22Rv1 (cell line): ENCODE measurements around the gene DOCK11.

Experiments
- ZFX ChIP-seq: fragments of 450-650 bp; IDR thresholded peaks from 2 replicates; pipeline ENCODE4 v1.6.1; 2017; ENCODE audit warnings: antibody characterized with exemption, borderline replicate concordance
- TF ChIP-seq, protein P1 (sequence below): fragments of 450-650 bp; IDR thresholded peaks from 2 replicates; pipeline ENCODE4 v1.5.1; 2017; ENCODE audit warnings: mild to moderate bottlenecking

DNA sequence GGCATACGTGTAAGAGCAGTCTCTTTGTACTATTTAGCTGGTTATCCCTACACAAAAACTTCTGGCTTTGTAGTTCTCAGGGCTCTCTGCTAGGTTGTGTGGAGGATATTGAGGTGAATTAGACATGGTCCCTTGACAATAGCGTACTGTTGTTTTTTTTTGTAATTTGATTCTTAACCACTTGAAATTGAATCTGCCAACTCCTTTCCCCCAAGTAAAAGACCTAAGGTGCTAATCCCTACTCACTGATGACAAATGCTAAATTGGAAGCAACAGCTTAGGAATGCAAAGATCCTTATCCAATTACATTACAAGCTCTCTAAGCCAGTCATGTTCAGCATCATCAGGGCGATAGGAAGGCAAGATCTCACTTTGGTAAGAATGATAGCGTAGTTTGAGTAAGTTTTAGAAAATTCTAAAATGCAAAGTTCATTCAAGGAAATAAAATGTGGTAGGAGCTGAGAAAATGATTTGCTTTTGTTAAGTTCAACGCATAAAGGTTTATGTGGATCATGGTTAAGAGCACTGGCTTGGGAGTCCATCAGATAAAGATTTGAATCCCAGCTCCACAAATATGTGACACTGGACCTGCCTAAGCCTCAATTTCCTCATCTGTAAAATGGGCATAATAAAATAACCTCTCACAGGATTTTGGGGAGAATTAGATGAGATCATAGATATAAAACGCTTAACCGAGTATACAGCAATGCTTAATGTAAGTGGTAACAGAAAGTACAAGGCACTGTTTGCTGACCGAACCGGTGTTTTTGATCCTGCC lies 39.3 kb downstream of the DOCK11 start:
- TF ChIP-seq, protein P1, sequence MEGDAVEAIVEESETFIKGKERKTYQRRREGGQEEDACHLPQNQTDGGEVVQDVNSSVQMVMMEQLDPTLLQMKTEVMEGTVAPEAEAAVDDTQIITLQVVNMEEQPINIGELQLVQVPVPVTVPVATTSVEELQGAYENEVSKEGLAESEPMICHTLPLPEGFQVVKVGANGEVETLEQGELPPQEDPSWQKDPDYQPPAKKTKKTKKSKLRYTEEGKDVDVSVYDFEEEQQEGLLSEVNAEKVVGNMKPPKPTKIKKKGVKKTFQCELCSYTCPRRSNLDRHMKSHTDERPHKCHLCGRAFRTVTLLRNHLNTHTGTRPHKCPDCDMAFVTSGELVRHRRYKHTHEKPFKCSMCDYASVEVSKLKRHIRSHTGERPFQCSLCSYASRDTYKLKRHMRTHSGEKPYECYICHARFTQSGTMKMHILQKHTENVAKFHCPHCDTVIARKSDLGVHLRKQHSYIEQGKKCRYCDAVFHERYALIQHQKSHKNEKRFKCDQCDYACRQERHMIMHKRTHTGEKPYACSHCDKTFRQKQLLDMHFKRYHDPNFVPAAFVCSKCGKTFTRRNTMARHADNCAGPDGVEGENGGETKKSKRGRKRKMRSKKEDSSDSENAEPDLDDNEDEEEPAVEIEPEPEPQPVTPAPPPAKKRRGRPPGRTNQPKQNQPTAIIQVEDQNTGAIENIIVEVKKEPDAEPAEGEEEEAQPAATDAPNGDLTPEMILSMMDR, result no peak
- TF ChIP-seq ZFX, result no peak
